B cell (primary cell): ENCODE data around the gene VEZT.

Experiments used
- EZH2 ChIP-seq: IDR thresholded peaks from 2 replicates; pipeline ENCODE4 v1.6.1; 2012; ENCODE audit warnings: borderline replicate concordance, low read depth, mild to moderate bottlenecking, moderate library complexity, low read length; ENCODE audit not compliant: insufficient read depth, poor library complexity, severe bottlenecking
- TF ChIP-seq, protein P1 (sequence below): fragments of 200-600 bp; IDR thresholded peaks from one replicate; pipeline ENCODE4 v1.8.0; 2022; ENCODE audit warnings: antibody characterized with exemption, mild to moderate bottlenecking

- TF ChIP-seq, protein P1, sequence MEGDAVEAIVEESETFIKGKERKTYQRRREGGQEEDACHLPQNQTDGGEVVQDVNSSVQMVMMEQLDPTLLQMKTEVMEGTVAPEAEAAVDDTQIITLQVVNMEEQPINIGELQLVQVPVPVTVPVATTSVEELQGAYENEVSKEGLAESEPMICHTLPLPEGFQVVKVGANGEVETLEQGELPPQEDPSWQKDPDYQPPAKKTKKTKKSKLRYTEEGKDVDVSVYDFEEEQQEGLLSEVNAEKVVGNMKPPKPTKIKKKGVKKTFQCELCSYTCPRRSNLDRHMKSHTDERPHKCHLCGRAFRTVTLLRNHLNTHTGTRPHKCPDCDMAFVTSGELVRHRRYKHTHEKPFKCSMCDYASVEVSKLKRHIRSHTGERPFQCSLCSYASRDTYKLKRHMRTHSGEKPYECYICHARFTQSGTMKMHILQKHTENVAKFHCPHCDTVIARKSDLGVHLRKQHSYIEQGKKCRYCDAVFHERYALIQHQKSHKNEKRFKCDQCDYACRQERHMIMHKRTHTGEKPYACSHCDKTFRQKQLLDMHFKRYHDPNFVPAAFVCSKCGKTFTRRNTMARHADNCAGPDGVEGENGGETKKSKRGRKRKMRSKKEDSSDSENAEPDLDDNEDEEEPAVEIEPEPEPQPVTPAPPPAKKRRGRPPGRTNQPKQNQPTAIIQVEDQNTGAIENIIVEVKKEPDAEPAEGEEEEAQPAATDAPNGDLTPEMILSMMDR, result no peak
- no peak for TF ChIP-seq EZH2
Measured at GRCh38 chr12:95227818-95228356, 10.3 kb downstream of the VEZT start.
